Amniotic stem cell (primary cell): ENCODE data around the gene ASIP.
"Not testable (repeated sequence)": the region's sequence is repeated elsewhere in the genome, so short reads cannot be mapped to it uniquely, and the experiment has no call there.

Source experiments
- DNase-seq: peaks from one replicate; lab custom pipeline; 2025; lab: John Stamatoyannopoulos, UW

The ASIP gene

DNA sequence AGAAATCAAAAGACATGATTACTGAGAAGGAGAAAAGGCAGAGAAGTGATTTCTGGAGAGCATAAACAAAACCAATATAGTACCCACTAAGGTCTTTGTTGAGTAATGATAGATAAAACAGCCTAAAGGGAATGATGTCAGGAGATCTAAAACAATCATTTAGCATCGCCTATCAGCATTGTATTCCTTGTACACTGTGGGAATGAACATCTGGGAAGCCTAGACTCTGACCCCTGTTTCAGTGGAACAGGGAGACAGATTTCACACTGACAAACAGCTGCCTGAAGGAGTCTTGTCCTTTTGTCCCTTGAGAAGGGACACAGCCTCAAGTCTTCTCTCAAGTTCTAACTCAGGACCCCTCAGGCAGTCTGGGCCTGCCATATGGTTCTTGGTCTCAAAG lies 1.7 kb downstream of the ASIP start:
- DNase-seq = no peak

DNA sequence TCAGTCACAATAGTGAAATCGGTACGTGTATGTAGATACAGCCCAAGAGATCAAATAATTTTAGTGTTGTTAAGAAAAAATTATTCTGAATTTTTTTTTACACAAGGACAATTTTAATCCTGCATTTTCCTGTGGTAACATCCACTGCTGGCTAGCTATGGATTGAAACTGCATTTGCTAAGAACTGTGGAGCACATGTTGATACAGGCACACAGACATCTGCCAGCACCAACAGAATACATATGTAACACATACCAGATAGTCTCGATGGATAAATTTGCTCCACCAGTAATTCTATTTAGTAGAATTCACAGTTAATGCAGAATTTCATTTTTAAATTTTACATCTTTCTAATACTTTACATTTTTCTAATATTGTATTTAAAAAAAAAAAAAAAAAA lies 2.2 kb downstream of the ASIP start:
- DNase-seq = no peak

DNA sequence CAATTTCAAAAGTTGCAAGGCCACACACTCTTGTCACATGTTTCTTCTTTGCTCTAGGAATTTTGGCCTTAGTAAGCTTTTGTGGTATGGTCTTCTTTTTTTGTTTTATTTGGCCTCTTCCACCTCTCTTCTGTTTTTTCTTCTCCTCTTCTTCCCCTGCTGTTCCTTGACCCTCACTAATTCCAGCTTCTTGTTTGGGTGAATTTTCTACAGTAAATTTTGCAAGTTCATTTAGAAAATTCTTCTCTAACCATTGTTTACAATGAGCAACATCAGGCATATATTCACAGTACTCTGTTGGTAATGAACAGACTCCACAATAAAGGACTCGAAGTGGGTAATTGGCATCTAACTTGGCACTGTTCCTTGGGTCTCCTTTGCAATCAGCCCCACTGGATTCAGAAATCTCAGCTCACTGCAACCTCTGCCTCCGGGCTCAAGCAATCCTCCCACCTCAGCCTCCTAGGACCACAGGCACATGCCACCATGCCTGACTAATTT lies 5.0 kb downstream of the ASIP start:
- DNase-seq = no peak

DNA sequence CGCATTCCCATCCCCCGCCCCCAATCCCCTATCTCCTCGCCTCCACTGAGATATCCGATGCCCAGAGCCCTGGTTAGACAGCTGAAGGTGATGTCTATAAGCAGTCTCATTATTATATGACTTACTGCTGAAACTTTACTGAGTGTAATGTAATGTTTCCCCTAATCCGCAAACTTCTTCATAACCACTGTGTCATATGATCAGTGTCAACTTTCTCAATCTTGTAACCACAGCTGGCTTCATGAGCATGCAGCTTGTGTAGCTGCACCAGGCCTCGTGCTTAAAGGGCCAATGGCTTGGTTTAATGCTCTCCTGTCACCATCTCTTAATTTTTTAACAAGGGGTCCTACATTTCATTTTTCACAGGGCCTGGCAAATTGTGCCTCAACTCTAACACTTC lies 8.1 kb downstream of the ASIP start:
- DNase-seq = no peak

DNA sequence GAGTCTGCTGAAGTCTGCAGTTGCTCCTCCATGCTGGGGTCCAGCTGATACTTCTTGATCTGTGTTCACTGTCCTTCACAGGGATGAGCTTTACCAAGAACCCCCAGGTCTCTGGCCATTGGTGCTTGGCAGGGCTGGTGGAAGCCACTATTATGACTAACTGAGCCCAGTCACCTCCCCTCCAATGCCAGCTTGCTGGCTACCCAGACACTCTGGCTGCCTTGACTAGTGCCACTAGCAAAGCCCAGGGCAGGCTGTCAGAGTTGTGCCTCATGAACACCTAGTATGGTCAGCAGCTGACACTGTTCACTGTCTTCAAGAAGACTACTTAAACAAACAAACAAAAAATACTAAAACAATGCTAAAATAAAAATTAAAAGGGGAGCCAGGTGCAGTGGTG lies 8.8 kb downstream of the ASIP start:
- DNase-seq = no peak

DNA sequence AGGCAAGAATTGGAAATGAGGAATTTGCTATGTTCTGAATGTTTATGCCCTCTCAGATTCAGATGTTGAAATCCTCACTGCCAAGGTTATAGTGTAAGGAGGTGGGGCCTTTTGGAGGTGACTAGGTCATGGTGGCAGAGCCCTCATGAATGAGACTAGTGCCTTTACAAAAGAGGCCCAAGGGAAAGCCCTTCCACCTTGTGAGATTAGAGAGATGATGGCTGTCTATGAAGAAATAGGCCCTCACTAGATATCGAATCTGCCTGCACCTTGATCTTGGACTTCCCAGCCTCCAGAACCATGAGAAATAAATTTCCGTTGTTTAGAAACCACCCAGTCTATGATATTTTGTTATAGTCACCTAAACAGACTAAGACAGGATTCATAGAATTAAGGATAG lies 10.4 kb downstream of the ASIP start:
- DNase-seq = no peak

DNA sequence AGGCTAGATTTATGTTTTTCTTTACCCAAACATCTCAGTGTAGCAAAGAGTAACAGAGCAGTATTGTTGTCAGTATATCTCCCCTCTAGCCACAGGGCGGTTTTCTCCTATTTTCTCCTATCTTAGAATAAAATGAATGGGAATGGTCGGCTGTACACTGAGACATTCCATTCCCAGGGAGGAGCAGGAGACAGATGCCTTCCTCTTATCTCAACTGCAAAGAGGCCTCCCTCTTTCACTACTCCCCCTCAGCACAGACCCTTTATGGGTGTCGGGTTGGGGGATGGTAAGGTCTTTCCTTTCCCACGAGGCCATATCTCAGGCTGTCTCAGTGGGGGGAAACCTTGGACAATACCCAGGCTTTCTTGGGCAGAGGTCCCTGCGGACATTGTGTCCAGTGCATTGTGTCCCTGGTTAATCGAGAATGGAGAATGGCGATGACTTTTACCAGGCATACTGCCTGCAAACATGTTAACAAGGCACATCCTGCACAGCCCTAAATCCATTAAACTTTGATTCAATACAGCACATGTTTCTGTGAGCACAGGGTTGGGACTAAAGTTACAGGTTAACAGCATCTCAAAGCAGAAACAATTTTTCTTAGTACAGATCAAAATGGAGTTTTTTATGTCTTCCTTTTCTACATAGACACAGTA lies 11.3 kb downstream of the ASIP start:
- not testable (repeated sequence) for DNase-seq

DNA sequence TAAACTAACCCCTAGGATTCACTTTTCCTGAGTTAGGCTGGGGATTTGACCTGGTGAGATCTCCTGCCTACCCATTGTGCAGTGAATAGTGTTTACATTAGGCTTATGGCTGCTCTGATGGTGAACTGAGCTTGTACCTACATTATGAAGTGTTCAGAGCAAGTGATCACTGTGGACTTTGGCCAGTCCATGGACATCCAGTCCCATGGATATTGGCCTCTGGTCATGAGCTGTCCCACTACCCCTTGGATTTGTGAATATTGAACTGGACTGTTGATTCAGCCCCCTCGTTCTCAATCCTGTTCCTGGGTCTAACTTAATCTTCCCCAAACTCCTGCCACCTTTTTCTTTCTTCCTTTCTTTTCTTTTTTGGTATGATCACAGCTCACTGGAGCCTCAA lies 13.8 kb downstream of the ASIP start:
- no peak for DNase-seq

DNA sequence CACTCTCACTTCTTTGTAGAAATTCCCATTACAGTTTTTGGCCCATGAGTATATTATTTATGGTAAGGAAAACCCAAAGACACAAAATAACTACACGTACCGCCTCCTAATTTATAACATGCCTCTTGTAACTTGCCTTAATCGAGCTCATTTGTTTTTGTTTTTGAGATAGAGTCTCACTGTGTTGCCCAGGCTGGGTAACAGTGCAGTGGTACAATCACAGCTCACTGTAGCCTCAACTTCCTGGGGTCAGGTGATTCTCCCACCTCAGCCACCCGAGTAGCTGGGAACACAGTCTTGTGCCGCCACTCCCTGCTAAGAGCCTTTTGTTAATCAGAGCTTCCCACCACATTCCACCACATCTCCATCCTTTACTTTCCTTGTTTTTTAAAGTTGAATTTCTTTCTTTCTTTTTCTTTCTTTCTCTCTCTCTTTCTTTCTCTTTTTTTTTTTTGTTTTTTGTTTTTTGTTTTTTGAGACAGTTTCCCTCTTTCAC lies 15.5 kb downstream of the ASIP start:
- DNase-seq = no peak

DNA sequence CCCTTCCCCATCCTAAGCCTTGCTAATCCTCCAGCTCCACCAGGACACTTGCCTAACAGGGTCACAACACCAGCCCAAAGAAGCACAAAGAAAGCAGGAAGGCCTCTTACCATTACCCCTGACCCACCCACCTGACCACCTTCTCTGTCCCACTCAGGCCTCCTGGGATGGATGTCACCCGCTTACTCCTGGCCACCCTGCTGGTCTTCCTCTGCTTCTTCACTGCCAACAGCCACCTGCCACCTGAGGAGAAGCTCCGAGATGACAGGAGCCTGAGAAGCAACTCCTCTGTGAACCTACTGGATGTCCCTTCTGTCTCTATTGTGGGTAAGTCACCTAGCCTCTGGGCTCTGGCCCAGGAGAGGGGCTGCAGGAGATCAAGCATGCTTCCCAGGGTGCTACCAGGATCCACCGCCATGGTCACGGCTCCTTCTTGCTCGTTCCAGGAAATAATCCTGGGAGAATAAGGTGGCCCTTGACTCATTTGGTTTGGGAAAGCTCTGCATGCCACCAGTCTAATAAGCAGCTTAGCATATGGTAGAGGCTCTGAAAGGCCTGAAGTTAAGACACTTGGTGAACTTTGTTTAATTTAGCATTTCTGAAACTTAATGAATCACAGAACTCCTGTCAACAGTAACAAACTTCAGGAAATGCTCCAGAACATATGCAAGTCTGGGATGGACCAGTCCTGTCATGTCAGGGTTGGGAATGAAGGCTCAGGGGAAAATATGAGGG lies 19.2 kb downstream of the ASIP start:
- DNase-seq = no peak

DNA sequence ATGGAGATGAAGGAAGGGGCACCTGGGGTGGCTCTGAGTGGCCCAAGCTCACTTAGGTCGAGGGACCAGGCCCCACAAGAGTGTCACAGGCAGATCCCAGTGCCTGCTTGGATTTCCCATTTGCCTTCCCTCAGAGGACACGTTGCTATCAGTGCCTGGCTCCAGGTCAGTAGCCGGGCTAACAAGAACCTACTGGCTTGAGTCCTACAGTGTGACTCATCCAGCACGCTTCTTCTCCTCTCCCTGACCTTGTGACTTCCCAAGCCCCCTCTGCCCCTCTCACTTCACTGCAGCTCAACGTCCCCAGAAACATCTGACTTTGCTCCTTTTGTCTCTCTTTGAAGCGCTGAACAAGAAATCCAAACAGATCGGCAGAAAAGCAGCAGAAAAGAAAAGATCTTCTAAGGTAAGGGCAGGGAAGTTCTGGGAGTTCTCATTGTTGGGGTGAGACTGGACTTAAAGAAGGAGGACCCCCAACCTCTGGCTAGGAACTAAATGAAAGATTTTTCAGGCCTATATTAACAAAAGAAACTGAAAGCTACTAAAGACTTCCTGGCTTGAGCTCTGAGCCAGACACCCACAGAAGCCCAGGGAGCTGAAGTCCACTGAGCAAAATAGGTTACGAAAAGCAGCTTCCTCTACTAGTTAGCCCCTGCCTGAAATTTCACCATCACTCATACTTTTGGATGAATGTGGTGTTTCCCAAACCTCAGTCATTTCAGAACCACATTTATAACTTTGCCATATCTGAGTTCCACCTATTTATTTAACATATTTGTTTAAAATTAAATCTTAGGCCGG lies 21.5 kb downstream of the ASIP start:
- no peak for DNase-seq

DNA sequence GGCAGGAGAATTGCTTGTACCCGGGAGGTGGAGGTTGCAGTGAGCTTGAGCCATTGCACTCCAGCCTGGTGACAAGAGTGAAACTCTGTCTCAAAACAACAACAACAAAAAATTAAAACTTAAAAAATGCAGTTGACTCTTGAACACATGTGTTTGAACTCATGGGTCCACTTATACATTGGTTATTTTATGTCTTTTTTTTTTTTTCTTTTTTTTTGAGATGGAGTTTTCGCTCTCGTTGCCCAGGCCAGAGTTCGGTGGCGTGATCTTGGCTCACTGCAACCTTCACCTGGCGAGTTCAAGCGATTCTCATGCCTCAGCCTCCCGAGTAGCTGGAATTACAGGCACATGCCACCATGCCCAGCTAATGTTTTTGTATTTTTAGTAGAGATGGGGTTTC lies 22.2 kb downstream of the ASIP start:
- DNase-seq = not testable (repeated sequence)

DNA sequence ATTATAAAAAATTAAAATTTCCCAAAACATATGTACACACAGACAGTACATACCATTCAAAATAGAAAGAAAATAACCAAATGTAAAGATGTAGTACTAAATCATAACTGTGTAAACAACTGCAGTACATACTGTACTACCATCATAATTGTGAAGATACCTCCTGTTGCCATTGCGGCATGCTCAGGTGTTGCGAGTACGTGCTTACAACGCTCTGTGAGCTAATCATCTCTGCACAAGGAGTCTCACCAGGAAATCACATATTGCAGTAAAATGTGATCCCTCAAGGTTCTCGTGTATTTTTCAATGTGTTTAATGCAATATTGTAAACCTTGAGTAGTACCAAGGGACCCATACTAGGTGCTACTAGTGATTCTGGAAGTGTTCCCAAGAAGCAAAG lies 22.9 kb downstream of the ASIP start:
- no peak for DNase-seq

DNA sequence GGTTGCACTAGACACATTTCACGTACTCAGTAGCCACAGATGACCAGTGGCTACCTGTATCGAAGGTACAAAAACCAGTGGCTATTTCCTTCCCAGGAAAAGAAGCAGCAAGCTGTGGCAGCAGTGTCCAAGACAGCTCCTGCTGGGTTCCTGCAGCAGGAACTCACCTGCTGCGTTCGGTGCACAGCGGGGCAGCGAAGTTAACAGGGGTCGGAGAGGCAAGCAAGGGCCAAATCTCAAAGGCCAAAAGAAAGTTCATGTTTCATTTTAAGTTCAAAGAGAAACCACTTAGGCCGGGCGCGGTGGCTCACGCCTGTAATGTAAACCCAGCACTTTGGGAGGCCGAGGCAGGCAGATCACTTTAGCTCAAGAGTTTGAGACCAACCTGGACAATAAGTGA lies 26.9 kb downstream of the ASIP start:
- no peak for DNase-seq

DNA sequence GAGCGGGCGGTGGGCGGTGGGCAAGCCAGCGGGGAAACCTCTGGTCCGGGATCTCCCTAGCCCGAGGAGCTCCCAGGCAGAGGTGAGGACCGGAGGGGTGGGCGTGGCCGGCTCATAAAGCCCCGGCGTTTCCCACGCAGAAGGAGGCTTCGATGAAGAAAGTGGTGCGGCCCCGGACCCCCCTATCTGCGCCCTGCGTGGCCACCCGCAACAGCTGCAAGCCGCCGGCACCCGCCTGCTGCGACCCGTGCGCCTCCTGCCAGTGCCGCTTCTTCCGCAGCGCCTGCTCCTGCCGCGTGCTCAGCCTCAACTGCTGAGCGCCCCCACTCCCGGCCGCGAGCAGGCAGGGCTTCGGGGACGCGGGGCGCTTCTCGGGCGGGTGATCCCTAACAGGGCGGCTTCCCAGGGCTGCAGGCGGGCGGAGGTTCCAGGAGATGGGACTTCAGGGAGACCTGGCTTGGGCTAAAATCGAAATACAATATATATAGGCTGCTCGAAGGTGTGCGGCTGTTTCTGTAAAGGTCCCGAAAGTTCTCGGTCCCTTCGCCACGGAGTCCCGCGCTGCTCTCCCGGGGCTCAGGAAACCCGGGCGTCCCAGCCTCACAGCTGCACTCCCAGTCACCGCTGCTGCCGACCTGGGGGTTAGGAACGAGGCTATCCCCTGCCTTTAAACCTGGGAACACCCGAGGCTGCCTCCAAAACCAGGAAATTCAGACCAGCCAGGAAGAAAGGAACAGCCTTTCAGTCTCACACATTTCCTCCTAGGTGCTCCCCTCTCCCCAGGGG lies 27.8 kb downstream of the ASIP start:
- no peak for DNase-seq

DNA sequence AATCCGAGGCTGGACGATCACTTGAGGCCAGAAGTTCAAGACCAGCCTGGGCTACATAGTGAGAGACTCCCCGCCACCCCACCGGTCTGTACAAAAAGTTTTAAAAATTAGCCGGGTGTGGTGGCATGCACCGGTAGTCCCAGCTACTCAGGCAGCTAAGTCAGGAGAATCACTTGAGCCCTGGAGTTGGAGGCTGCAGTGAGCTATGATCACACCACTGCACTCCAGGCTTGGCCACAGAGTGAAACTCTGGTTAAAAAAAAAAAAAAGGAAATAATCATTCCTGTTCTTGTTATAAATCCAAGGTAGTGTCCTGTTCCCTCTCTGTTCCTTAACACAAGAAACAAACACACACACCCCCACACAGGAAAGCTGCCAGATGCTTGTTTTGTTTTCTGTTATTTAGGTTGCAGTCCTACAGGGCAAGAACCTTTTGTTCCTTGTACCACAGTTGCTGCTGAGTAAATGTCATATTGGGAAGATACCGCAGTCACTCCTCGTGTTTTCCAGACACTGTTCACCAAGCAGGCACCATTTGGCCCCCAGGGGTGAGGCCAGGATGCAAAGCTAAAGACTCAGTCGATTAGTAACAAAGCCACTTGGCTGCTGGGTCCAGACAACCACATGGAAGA lies 28.9 kb downstream of the ASIP start:
- no peak for DNase-seq

DNA sequence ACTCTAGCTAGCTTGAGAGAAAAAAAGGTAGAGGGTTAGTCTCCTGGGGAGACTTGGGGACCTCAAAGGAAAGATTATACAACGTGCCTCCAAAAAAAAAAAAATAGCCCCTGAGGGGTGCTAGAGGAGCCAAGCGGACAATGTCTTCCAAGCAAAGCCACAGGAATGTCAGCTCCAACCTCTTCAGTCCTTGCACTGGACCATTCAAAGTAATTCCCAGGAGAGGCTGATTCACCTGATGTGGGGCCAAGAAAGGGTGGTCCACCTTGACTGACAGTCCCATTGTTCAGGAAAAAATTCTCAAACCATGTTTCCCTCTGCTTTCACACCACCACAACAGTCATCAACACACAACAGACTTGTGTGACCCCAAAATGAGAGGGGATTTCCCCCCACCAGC lies 30.7 kb downstream of the ASIP start:
- no peak for DNase-seq

DNA sequence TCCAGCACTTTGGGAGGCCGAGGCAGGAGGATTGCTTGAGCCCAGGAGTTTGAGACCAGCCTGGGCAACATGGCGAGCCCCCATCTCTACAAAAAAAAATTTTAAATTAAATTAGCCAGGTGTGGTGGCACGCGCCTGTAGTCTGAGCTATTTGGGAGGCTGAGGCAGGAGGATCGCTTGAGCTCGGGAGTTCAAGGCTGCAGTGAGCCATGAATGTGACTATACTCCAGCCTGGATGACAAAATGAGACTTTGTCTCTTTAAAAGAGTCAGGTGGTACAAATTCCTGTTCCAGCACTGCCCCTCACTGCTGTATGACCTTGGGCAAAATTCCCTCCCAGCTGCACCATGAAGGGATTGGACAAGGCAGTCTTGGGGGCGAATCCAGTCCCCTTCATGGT lies 33.5 kb downstream of the ASIP start:
- no peak for DNase-seq

DNA sequence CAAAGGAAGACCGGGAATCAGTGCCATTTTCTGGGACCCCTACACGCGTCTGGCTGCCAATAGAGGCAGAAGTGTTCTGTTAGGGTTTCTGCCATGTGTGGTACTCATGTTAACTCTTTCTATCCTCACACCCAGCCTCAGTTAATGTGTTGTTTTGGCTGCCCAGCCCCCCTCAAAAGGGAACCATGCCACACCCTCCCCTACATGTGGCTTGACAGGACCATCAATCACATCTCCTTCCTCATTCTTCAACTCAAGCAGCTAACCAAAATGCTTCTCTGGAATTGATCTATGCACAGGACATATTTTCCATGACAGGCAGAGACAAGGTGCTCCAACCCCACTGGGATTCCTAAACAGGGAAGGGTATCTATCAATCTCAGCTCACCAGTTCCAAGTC lies 40.0 kb downstream of the ASIP start:
- DNase-seq = no peak

DNA sequence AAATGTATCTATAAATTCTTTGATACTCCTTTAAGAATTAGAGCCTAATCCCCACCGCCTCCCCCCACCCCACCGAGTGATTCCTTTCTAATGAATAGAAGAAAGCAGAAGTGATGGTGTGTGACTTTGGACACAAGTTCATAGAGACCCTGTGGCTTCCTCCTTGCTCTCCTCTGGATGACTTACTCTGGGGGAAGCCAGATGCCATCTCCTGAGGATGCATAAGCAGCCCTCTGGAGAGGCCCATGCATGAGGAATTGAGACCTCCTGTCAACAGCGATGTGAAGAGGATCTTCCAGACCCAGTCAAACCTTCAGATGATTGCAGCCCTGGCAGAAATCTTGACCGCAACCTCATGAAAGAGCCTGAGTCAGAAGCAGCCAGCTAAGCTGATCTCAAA lies 40.8 kb downstream of the ASIP start:
- DNase-seq = no peak

DNA sequence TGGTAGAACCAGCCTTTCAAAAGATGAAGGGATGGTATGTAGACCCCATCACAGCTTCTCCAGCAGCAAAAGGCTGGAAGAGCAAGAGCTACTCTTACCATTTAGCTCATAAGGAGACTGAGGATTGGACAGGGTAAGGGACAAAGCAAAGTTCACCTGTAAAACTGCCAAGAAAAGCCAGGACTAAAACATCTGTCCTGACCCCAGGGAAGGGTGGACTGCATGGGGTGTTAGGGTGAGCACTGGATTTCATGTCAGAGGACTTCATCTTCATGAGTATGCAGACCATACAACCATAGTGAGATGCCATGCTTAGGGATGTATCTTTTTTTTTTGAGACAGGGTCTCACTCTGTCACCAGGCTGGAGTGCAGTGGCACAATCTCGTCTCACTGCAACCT lies 42.6 kb downstream of the ASIP start:
- DNase-seq = no peak

DNA sequence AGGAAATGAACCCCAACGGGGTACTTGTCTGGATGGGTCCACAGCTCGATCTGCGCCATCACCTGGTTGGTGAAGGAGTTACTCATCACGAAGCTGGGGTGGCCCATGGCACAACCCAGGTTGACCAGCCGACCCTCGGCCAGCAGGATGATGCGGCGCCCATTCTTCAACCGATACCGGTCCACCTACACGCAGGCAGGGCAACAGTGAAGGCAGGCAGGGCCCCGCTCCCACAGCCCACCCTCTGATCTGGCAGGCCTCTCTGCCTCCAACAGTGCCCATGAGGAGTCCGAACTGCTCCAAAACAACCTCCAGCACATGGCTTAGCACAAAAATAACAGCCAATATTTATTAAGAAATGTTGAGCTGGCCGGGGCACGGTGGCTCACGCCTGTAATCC lies 44.2 kb downstream of the ASIP start:
- no peak for DNase-seq
